Astrocyte (in vitro differentiated cells and primary cell): ENCODE measurements around the gene CDKAL1. TPM values are rescaled to one million over a fixed set of nuclear protein-coding genes. Genes with fewer than 3 reads are reported as not detected.

ENCODE experiments used
- DNase-seq: peaks from one replicate; pipeline ENCODE4 v3.0.0-alpha.2; 2010; ENCODE audit warnings: low read depth
- FAIRE-seq: peaks from 2 replicates; lab custom pipeline; 2011; peaks lifted over from hg19 to GRCh38; lab: Jason Lieb, UNC
- H2AFZ ChIP-seq: 2 replicates; pipeline ENCODE4 v1.6.0; 2012; ENCODE audit warnings: low read depth, low read length, inconsistent platforms
- H3K27ac ChIP-seq: 2 replicates; pipeline ENCODE4 v1.5.1; 2011; ENCODE audit warnings: low read depth, low read length, inconsistent platforms
- H3K27me3 ChIP-seq: 2 replicates; pipeline ENCODE4 v1.6.0; 2011; ENCODE audit warnings: low read length, inconsistent platforms; ENCODE audit not compliant: insufficient read depth
- H3K36me3 ChIP-seq: 2 replicates; pipeline ENCODE4 v1.5.1; 2011; ENCODE audit warnings: low read length, inconsistent platforms; ENCODE audit not compliant: insufficient read depth
- H3K4me1 ChIP-seq: 2 replicates; pipeline ENCODE4 v1.5.1; 2011; ENCODE audit warnings: low read length, inconsistent platforms; ENCODE audit not compliant: insufficient read depth
- H3K4me2 ChIP-seq: 2 replicates; pipeline ENCODE4 v1.6.0; 2012; ENCODE audit warnings: low read length, inconsistent platforms
- H3K4me3 ChIP-seq: 2 replicates; pipeline ENCODE4 v1.5.1; 2011; ENCODE audit warnings: low read depth, mild to moderate bottlenecking, low read length, inconsistent platforms; ENCODE audit not compliant: insufficient read depth
- H3K79me2 ChIP-seq: 2 replicates; pipeline ENCODE4 v1.6.0; 2012; ENCODE audit warnings: mild to moderate bottlenecking, low read length, inconsistent platforms; ENCODE audit not compliant: insufficient read depth
- H3K9ac ChIP-seq: 2 replicates; pipeline ENCODE4 v1.6.0; 2012; ENCODE audit warnings: mild to moderate bottlenecking, low read length, inconsistent platforms
- H3K9me3 ChIP-seq: 2 replicates; pipeline ENCODE4 v1.5.1; 2012; ENCODE audit warnings: low read depth, mild to moderate bottlenecking, low read length, inconsistent platforms; ENCODE audit not compliant: insufficient read depth
- H4K20me1 ChIP-seq: 2 replicates; pipeline ENCODE4 v1.6.0; 2012; ENCODE audit warnings: low read length, inconsistent platforms; ENCODE audit not compliant: insufficient read depth
- H3K27ac Mint-ChIP-seq: one replicate; pipeline ENCODE4 v1.8.0; 2021; ENCODE audit warnings: mild to moderate bottlenecking, mixed read lengths; ENCODE audit not compliant: unreplicated experiment
- H3K27me3 Mint-ChIP-seq: one replicate; pipeline ENCODE4 v1.8.0; 2021; ENCODE audit warnings: low read depth, mixed read lengths; ENCODE audit not compliant: unreplicated experiment
- H3K36me3 Mint-ChIP-seq: one replicate; pipeline ENCODE4 v1.8.0; 2021; ENCODE audit warnings: low read depth, mixed read lengths; ENCODE audit not compliant: unreplicated experiment
- H3K4me1 Mint-ChIP-seq: one replicate; pipeline ENCODE4 v1.8.0; 2021; ENCODE audit warnings: low read depth, mixed read lengths; ENCODE audit not compliant: unreplicated experiment
- H3K4me3 Mint-ChIP-seq: one replicate; pipeline ENCODE4 v1.8.0; 2021; ENCODE audit warnings: mild to moderate bottlenecking, moderate library complexity, mixed read lengths; ENCODE audit not compliant: unreplicated experiment
- H3K9me3 Mint-ChIP-seq: one replicate; pipeline ENCODE4 v1.8.0; 2021; ENCODE audit warnings: mild to moderate bottlenecking, mixed read lengths; ENCODE audit not compliant: unreplicated experiment
- CTCF ChIP-seq: IDR thresholded peaks from 2 replicates; pipeline ENCODE4 v1.5.1; 2011; ENCODE audit warnings: low read depth, mild to moderate bottlenecking, inconsistent platforms, low read length, moderate library complexity; ENCODE audit not compliant: insufficient read depth
- EZH2 ChIP-seq: IDR thresholded peaks from 2 replicates; pipeline ENCODE4 v1.6.1; 2012; ENCODE audit warnings: mild to moderate bottlenecking, low read length, inconsistent platforms; ENCODE audit not compliant: insufficient read depth
- total RNA-seq: library from RNA; stranded (reverse); gene quantifications from 2 replicates; pipeline ENCODE4 v1.2.1, GENCODE V29; 2021

The CDKAL1 gene
- total RNA-seq, 1 donor from 2014 or later: 13.7 TPM

- FAIRE-seq: no peak
- no peak overlapping the region for H3K27ac Mint-ChIP-seq
- no peaks in the 10 kb centered on the region for H3K36me3 Mint-ChIP-seq
- H2AFZ ChIP-seq: no peak overlapping the region
- no peaks in the 10 kb centered on the region for H4K20me1 ChIP-seq
- H3K36me3 ChIP-seq: no peaks in the 10 kb centered on the region
- TF ChIP-seq EZH2: no peak
- TF ChIP-seq CTCF: no peak
- H3K4me2 ChIP-seq: no peak overlapping the region
- H3K9me3 ChIP-seq: no peaks in the 10 kb centered on the region
- H3K4me1 Mint-ChIP-seq: peaks cover 7% of the 10 kb centered on the region
- no peak for DNase-seq
- H3K9ac ChIP-seq: no peak overlapping the region
- H3K4me3 ChIP-seq: no peak overlapping the region
- H3K9me3 Mint-ChIP-seq: no peaks in the 10 kb centered on the region
- no peaks in the 10 kb centered on the region for H3K27me3 ChIP-seq
- H3K4me3 Mint-ChIP-seq: no peak overlapping the region
- no peaks in the 10 kb centered on the region for H3K4me1 ChIP-seq
- no peaks in the 10 kb centered on the region for H3K79me2 ChIP-seq
- H3K27ac ChIP-seq: no peak overlapping the region
- H3K27me3 Mint-ChIP-seq: no peaks in the 10 kb centered on the region
Observed at GRCh38 chr6:20775981-20776380, 241.7 kb downstream of the CDKAL1 start.

- no peak overlapping the region for H3K4me3 ChIP-seq
- TF ChIP-seq EZH2: no peak
- TF ChIP-seq CTCF: no peak
- H3K79me2 ChIP-seq: no peaks in the 10 kb centered on the region
- no peak for FAIRE-seq
- no peak overlapping the region for H3K27ac ChIP-seq
- Mint-ChIP-seq H3K4me3 (no peak overlapping the region), H3K9me3 (no peaks in the 10 kb centered on the region), H3K4me1 (no peaks in the 10 kb centered on the region), H3K27ac (no peak overlapping the region), H3K27me3 (no peaks in the 10 kb centered on the region), H3K36me3 (no peaks in the 10 kb centered on the region)
- H2AFZ ChIP-seq: no peak overlapping the region
- no peak overlapping the region for H3K4me2 ChIP-seq
- H3K36me3 ChIP-seq: no peaks in the 10 kb centered on the region
- DNase-seq: no peak
- H3K9me3 ChIP-seq: no peaks in the 10 kb centered on the region
- H3K4me1 ChIP-seq: no peaks in the 10 kb centered on the region
- no peak overlapping the region for H3K9ac ChIP-seq
- H4K20me1 ChIP-seq: no peaks in the 10 kb centered on the region
- no peaks in the 10 kb centered on the region for H3K27me3 ChIP-seq
Observed at GRCh38 chr6:20777801-20778200, 243.5 kb downstream of the CDKAL1 start.

- Histone ChIP-seq H3K79me2 (no peaks in the 10 kb centered on the region), H3K4me1 (no peaks in the 10 kb centered on the region), H3K9me3 (no peaks in the 10 kb centered on the region), H3K27me3 (no peaks in the 10 kb centered on the region), H3K4me2 (no peak overlapping the region), H3K27ac (no peak overlapping the region), H3K9ac (no peak overlapping the region), H3K36me3 (no peaks in the 10 kb centered on the region), H4K20me1 (no peaks in the 10 kb centered on the region), H2AFZ (no peak overlapping the region), H3K4me3 (no peak overlapping the region)
- no peaks in the 10 kb centered on the region for H3K36me3 Mint-ChIP-seq
- no peaks in the 10 kb centered on the region for H3K9me3 Mint-ChIP-seq
- no peak overlapping the region for H3K4me3 Mint-ChIP-seq
- DNase-seq (no peak), FAIRE-seq (no peak)
- no peaks in the 10 kb centered on the region for H3K27me3 Mint-ChIP-seq
- no peak overlapping the region for H3K27ac Mint-ChIP-seq
- no peaks in the 10 kb centered on the region for H3K4me1 Mint-ChIP-seq
- TF ChIP-seq CTCF (no peak), EZH2 (no peak)
Observed at GRCh38 chr6:20778459-20778858, 244.2 kb downstream of the CDKAL1 start.
